ENCODE data around the gene MORN5. TPM values are rescaled to one million over a fixed set of nuclear protein-coding genes. Genes with fewer than 3 reads are reported as not detected.
A peak's percentile ranks its signal among the peaks of the same experiment; 100 is the strongest.

Gene MORN5
- total RNA-seq, 1 experiment from 2014 or later: not detected

DNA sequence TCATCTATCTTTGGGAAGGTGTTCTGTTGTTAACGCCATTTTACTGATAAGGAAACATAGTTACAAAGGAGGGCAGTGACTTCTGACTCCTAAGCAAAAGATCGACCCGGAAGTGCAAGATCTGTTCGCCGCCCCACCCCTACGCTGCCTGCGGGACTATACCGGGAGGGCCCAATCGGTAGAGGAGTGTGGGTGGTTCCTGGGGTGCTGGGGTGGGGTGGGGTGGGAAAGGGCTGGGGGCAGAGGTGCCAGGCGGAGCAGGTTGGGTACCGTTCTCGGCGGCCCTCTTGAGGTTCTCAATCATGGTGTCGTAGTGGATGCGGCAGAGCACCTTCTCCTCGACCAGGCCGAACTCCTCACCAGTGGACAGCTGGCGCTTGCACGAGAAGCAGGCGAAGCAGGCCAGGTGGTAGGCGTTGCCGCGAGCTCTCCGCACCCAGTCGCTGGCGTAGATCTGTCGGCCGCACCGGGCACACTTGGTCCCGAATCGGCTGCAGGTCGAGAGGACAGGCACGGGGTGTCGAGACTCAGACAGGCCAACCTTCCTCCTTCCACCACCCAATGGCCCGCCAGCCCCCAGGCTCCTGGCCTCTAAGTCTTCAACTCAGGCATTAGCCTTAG lies 57.2 kb downstream of the MORN5 start:
- peak overlapping the region; percentile 30; the same call in 1 of the 2 replicates for H3K4me3 ChIP-seq (ENCODE audit: insufficient read depth, low read depth, low read length)
- peaks cover 95% of the 10 kb centered on the region for H3K27me3 ChIP-seq (ENCODE audit: control insufficient read depth, insufficient read depth, low read length)
- DNase-seq: peak; percentile 72
- no peaks in the 10 kb centered on the region for H3K36me3 ChIP-seq (replicated peaks; ENCODE audit: control insufficient read depth, insufficient read depth, low read length)

GRCh38 chr9:122217640-122218039 lies 57.9 kb downstream of the MORN5 start:
- H3K36me3 ChIP-seq (replicated peaks; ENCODE audit: control insufficient read depth, insufficient read depth, low read length): no peaks in the 10 kb centered on the region
- no peak for DNase-seq
- peaks cover 95% of the 10 kb centered on the region for H3K27me3 ChIP-seq (ENCODE audit: control insufficient read depth, insufficient read depth, low read length)
- no peak overlapping the region for H3K4me3 ChIP-seq (ENCODE audit: insufficient read depth, low read depth, low read length)

DNA sequence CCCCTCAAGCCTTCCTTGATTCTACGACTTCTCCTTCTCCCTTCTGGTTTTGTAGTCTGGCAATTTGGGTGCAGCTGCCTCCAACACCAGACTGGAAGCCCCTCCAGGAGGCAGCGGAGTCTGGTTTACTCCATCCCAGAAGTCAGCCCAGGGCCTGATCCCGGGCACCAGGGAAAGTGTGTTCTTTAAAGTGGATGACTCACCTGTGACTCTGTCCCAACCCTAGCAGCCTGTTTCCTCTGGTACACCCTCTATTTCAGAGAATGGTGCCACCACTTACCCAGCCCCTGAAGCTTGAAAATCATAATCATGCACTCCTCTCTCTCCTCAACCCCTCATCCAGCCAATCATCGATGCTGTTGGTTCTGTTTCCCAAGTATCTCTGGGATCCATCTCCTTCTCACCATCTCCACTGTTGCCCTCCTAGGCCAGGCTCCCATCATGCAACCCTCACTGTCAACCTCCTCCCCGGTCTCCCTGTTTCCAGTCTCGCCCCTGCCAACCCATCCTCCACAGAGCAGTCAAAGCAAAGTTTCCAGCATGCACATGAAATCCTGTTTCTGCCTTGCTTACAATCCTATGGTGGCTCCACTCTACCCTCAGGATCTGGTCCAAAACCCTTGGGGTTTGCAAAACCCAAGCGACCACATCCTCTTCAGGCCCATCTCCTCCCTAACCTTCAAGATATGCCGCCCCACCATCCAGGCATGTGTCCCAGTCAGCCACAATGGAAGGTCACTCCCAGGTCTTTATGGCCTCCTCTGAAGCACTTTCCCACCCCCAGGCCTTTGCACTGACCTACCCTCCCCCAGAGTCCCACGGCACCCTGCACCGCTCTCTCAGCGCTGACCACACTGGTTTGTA lies 58.6 kb downstream of the MORN5 start:
- DNase-seq: peak; percentile 53
- H3K4me3 ChIP-seq (ENCODE audit: insufficient read depth, low read depth, low read length): 0 out of 2 replicates have a peak overlapping the region, but pooled peaks have one; percentile 35
- no peaks in the 10 kb centered on the region for H3K36me3 ChIP-seq (replicated peaks; ENCODE audit: control insufficient read depth, insufficient read depth, low read length)
- peaks cover 95% of the 10 kb centered on the region for H3K27me3 ChIP-seq (ENCODE audit: control insufficient read depth, insufficient read depth, low read length)

- DNase-seq: peak; percentile 79
- Histone ChIP-seq H3K4me3 (ENCODE audit: insufficient read depth, low read depth, low read length) (peak overlapping the region; percentile 35), H3K27me3 (ENCODE audit: control insufficient read depth, insufficient read depth, low read length) (peaks cover 99% of the 10 kb centered on the region), H3K36me3 (replicated peaks; ENCODE audit: control insufficient read depth, insufficient read depth, low read length) (no peaks in the 10 kb centered on the region)
Measured at GRCh38 chr9:122218935-122219855, 59.5 kb downstream of the MORN5 start.

DNA sequence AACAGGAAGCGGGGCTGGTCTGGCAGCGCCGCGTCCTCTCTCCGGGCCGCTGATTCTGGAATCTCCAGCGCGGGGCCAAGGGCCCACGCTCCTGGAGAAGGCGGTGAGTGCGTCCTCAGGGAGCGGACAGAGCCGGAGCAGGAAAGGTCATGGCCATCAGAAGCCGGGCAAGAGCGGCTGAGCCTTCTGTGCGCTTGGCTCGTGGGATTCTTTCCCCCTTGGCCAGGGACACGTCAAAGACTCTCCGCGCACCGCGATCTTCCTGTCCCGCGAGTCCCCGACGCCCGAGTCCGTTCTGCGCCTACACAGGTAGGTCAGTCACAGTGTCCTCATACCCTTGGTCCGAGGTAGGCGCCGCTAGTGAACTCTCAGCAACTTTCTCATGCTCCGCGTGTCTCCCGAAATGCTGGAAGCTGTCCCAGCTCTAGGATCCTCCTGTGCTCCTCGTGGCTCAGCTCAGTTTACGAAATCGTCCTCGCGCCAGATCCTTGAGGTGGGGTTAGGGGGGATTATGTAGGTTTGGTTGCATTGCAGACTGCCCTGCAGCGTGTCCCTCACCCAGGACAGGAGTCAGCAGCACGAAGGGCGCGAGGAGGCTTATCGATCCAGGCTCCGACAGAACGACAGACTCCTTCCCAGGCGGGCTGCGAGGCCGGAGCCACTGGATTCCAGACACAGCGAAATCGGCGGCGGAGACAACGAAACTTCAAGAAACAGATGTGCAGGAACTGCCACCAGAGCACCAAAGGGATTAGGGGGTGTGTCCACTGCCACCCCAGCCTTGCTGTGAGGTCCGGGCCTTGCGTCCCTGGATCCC lies 60.4 kb downstream of the MORN5 start:
- DNase-seq: peak; percentile 61
- H3K36me3 ChIP-seq (replicated peaks; ENCODE audit: control insufficient read depth, insufficient read depth, low read length): no peaks in the 10 kb centered on the region
- peak overlapping the region; percentile 35 for H3K4me3 ChIP-seq (ENCODE audit: insufficient read depth, low read depth, low read length)
- H3K27me3 ChIP-seq (ENCODE audit: control insufficient read depth, insufficient read depth, low read length): peaks cover 99% of the 10 kb centered on the region

- Histone ChIP-seq H3K27me3 (ENCODE audit: control insufficient read depth, insufficient read depth, low read length) (peaks cover 99% of the 10 kb centered on the region), H3K4me3 (ENCODE audit: insufficient read depth, low read depth, low read length) (peak overlapping the region; percentile 33), H3K36me3 (replicated peaks; ENCODE audit: control insufficient read depth, insufficient read depth, low read length) (no peaks in the 10 kb centered on the region)
- no peak for DNase-seq
Measured at GRCh38 chr9:122220673-122221182, 61.0 kb downstream of the MORN5 start.

DNA sequence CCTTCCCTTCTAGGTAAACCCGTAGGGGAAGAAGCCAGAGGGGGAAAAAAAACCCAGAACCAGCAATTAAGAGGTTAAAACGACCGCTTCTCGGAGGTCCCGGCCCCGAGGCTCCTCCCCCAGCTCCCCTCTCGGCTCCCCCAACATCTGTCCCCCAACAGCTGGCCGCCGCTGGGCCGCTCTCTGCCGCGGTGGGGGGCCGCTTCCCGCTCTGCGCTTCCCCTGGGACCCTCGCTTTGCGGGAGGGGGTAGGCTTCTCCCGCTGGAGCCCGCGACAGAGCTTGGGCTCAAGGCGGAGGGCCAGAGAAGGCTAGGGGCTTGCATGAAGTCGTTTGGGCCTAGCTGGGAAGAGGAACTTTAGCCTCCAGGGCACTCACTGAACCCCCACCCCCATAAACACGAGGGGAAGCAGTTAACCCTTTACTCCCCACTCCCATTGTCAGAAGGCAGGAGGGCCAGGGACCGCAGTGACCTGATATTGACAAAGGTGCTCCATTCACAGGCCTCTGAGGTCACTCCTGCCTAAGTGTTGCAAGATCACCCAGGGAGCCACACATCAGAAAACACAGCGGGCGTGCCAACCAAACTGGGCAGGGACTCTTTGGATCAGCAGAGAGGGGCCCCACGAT lies 61.6 kb downstream of the MORN5 start:
- H3K27me3 ChIP-seq (ENCODE audit: control insufficient read depth, insufficient read depth, low read length): peaks cover 99% of the 10 kb centered on the region
- no peaks in the 10 kb centered on the region for H3K36me3 ChIP-seq (replicated peaks; ENCODE audit: control insufficient read depth, insufficient read depth, low read length)
- peak overlapping the region; percentile 33 for H3K4me3 ChIP-seq (ENCODE audit: insufficient read depth, low read depth, low read length)
- DNase-seq: peak; percentile 90

DNA sequence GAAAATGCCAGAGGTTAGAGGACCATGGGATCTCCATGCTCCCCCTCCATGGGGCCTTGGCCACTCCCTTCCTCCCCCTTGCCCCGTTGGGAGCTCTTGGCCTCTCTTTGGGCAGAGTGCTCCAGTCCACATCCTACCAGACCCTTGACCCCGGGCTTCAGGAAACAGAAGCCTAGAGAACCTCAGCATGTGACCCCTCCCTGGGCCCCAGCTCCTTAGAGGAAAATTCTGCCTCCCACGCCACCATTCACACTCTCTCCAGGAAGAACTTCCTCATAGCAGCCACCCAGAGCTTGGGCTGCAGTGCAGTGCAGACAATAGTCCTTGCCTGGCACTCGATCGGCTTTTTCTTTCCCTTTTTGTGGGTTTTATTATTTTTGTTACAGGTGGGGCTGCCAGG lies 63.1 kb downstream of the MORN5 start:
- H3K27me3 ChIP-seq (ENCODE audit: control insufficient read depth, insufficient read depth, low read length): peaks cover 100% of the 10 kb centered on the region
- DNase-seq: peak; percentile 22
- H3K36me3 ChIP-seq (replicated peaks; ENCODE audit: control insufficient read depth, insufficient read depth, low read length): no peaks in the 10 kb centered on the region
- H3K4me3 ChIP-seq (ENCODE audit: insufficient read depth, low read depth, low read length): no peak overlapping the region

DNA sequence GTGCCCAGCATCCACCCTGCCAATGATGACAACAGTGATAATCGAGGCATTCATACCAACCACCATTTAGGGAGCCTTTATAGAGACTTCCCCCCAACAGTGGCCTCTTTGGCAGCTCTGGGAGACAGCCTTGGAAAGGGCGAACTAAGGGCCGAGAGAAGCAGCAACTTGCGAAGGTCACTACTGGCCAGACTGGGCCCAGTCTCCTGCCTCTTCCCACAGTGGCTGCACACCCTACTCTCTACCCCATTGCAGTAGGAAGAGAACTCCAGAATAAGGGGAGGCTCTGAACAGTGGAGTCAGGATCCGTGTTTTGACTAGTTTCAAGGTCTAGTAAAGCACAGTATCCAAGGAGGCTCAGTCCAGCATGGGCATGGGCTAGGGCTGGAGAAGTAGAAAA lies 63.7 kb downstream of the MORN5 start:
- no peaks in the 10 kb centered on the region for H3K36me3 ChIP-seq (replicated peaks; ENCODE audit: control insufficient read depth, insufficient read depth, low read length)
- peaks cover 100% of the 10 kb centered on the region for H3K27me3 ChIP-seq (ENCODE audit: control insufficient read depth, insufficient read depth, low read length)
- no peak overlapping the region for H3K4me3 ChIP-seq (ENCODE audit: insufficient read depth, low read depth, low read length)
- no peak for DNase-seq

DNA sequence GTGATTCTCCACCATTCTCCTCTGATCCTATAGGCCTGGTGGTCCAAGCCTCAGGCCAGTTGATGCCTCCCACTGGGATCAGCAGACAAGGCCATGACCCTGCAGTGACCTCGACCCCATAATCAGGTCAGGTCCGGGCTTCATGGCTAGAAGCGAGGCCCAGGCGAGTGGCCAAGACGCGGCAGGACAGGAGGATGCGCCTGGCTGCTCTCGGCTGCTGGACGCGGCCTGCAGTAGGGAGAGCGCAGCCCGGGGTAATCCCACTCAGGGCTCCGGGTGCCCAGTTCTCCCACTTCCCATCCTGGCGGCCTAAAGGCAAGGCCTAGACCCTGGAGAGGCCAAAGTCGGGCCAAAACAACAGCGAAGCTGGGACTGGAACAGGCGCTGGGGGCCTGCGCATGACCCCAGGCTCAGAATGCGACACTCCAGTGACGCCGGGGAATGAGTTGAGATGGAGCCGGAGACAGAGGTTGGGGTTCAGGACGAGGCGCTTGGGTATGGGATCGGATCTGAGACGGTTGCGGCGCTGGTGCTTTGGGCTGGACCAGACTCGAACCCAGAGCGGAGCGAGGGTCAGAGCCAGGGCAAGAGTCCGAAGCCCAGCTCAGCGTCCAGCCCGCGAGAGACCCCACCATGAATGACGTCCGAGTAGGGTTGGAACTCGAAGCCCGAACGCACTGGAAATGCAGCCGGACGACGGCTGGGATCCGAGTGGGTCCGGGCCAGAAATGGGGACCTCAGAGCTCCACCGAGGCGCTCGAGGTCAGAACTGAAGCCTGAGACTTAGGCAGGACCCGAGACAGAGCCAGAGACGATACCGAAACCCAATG lies 65.8 kb downstream of the MORN5 start:
- peak; percentile 69 for DNase-seq
- Histone ChIP-seq H3K27me3 (ENCODE audit: control insufficient read depth, insufficient read depth, low read length) (peaks cover 100% of the 10 kb centered on the region), H3K4me3 (ENCODE audit: insufficient read depth, low read depth, low read length) (peak overlapping the region; percentile 17; the same call in 1 of the 2 replicates), H3K36me3 (replicated peaks; ENCODE audit: control insufficient read depth, insufficient read depth, low read length) (no peaks in the 10 kb centered on the region)

DNA sequence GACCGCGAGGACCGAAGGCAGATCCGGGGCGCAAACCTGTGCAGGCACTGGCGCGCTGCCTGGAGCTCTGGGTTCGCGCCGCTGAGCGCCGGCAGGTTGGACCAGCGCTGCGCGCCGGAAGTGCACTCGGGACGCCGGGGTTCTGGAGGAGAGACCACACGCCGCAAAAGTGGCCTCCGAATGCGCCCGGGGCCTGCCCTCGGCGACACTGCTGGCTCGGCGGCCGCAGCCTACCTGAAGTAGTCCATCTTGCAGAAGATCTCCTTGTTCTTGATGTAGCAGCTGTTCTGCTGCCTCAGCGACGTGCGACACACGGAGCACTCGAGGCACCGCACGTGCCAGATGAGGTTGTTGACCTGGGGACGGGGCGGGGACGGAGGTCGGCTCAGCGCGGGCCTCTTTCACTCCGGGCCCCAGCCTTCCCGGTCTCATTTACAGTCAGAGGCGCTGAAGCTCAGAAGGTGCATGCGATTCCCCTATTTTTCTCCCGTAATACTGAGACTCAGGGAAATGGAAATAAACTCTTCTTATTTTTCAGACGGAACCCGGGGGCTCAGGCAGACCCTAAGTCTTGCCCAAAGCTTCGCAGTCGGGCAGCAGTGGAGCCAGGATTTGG lies 66.5 kb downstream of the MORN5 start:
- no peaks in the 10 kb centered on the region for H3K36me3 ChIP-seq (replicated peaks; ENCODE audit: control insufficient read depth, insufficient read depth, low read length)
- H3K4me3 ChIP-seq (ENCODE audit: insufficient read depth, low read depth, low read length): peak overlapping the region; percentile 17; the same call in 1 of the 2 replicates
- peaks cover 100% of the 10 kb centered on the region for H3K27me3 ChIP-seq (ENCODE audit: control insufficient read depth, insufficient read depth, low read length)
- DNase-seq: peak; percentile 81
